ENCODE measurements around the gene RAB3IL1. TPM values are rescaled to one million over a fixed set of nuclear protein-coding genes. Genes with fewer than 3 reads are reported as not detected.
A peak's percentile ranks its signal among the peaks of the same experiment; 100 is the strongest.
"Not testable (repeated sequence)": the region's sequence is repeated elsewhere in the genome, so short reads cannot be mapped to it uniquely, and the experiment has no call there.

Gene RAB3IL1
- total RNA-seq, 1 donor from 2014 or later: 0.23 TPM

DNA sequence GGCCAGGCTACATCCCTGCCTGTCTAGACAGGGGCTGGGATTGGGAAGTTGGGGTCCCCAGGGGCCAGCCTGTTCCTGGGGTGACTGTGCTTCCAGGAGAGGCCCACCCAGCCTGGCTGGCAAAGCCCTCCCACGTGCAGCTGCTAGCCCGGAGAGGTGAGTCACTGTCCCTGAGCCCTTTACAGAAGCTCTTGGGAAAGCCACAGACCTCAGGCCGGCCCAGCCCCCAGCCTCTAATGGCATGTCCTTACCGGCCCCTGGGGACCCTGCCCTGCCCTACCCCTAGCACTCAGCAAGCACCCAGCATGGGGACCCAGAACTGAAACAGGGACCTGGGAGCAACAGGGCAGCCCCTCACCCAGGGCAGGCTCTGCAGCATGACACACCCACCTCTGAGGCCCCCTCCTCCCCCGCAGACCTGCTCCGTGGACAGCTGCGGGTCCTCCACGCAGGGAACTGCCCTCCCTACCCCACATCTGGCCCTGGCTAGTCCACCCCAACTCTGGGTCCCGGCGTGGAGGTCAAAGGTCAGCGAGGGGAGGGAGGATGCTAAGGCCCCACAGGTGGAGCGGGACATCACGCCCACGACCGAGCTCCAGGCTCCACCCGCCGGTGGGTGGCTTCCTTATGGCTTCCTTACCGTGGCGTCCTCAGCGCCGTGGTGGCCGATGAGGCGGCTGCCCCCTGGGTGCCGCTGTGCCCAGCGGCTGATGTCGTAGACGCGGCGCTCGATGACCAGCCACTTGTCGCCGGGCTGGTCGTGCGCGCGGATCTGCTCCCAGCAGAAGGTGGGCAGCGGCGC lies 26.6 kb downstream of the RAB3IL1 start:
- Mint-ChIP-seq H3K27me3 (ENCODE audit: insufficient read depth) (peaks cover 6% of the 10 kb centered on the region), H3K9me3 (no peaks in the 10 kb centered on the region), H3K27ac (no peak overlapping the region), H3K36me3 (ENCODE audit: low read depth) (no peaks in the 10 kb centered on the region), H3K4me3 (peak overlapping the region; percentile 88), H3K4me1 (ENCODE audit: low read depth) (peaks cover 3% of the 10 kb centered on the region)
- intact Hi-C loops (cut with micrococcal nuclease): loop anchor here (2.0 kb wide), 4 partner anchors 64 to 232 kb away; partner anchors contain the start of genes FEN1, FTH1 and TMEM258
- peak; percentile 32 for DNase-seq (ENCODE audit: low spot score)

DNA sequence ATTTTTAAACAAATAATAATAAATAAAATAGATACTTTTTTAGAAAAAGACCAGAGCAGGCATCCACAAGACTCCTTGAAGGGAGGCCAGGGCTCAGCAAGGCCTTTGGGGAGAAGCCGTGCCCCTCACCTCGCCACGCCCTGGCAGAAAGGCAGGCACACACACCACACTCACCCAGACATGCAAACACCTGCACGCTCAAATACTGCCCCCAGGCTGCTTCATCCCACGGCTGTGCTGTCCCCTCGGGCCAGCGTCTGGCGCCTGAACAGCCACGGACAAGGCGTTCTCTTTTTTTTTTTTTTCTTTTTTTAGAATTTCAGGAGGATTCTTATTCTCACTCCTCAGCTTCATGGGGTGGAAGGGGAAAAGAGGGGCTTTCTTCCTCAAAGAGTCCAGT lies 27.5 kb downstream of the RAB3IL1 start:
- Mint-ChIP-seq H3K9me3 (no peaks in the 10 kb centered on the region), H3K27ac (no peak overlapping the region), H3K27me3 (ENCODE audit: insufficient read depth) (peaks cover 8% of the 10 kb centered on the region), H3K4me3 (peak overlapping the region; percentile 88), H3K36me3 (ENCODE audit: low read depth) (no peaks in the 10 kb centered on the region), H3K4me1 (ENCODE audit: low read depth) (peaks cover 3% of the 10 kb centered on the region)
- intact Hi-C loops (cut with micrococcal nuclease): loop anchor here (2.0 kb wide), 4 partner anchors 63 to 233 kb away; partner anchors contain the start of genes FEN1, FTH1 and TMEM258
- no peak for DNase-seq (ENCODE audit: low spot score)

DNA sequence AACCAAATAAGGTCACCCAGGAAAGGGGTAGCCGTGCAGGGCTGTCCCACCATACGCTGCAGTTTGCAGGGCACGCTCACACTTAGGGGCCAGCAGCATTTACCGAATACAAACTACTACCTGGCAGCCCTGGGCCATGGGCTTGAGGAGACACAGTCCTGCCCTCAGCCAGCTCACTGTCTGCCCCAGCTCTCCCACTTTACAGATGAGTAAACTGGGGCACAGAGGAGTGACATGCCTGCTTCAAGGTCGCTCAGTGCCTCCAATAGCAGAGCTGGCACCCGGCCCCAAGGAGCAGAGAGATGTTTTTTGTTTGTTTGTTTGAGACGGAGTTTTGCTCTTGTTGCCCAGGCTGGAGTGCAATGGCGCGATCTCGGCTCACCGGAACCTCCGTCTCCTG lies 28.8 kb downstream of the RAB3IL1 start:
- Mint-ChIP-seq H3K27me3 (ENCODE audit: insufficient read depth) (peaks cover 8% of the 10 kb centered on the region), H3K9me3 (no peaks in the 10 kb centered on the region), H3K4me3 (peak overlapping the region; percentile 30), H3K27ac (no peak overlapping the region), H3K4me1 (ENCODE audit: low read depth) (peaks cover 3% of the 10 kb centered on the region), H3K36me3 (ENCODE audit: low read depth) (no peaks in the 10 kb centered on the region)
- intact Hi-C loops (cut with micrococcal nuclease): no loop called here
- DNase-seq (ENCODE audit: low spot score): no peak

DNA sequence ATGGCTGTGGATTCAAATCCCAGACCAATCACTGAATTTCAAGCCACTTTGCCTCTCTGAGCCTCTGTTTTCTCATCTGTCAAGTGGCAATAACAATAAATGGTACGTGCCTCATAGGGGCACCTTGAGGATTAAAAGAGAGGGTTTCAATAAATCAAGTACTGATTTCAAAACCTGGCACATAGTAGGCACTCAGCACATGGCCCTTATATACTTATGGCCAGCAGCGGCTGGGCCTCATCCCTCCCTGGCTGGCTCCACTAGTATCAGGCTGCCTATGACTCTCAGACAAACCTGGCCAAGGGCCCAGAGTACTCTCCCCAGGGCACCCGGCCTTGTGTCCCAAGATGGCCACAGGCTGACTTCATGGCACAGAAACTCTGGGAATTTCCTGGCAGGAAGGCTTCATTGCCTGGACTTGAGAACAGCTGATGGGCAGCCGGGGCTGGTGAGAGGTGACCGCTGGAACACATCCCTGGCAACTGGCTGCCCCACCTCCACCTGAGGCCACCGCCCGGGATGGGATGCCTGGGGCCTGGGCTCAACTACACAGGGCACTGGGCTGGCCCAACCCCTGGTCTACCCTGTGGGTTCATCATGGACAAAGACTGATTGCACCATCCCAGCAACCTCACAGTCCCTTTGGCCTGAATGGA lies 29.4 kb downstream of the RAB3IL1 start:
- Mint-ChIP-seq H3K27me3 (ENCODE audit: insufficient read depth) (peaks cover 8% of the 10 kb centered on the region), H3K27ac (no peak overlapping the region), H3K9me3 (no peaks in the 10 kb centered on the region), H3K4me1 (ENCODE audit: low read depth) (peaks cover 3% of the 10 kb centered on the region), H3K4me3 (no peak overlapping the region), H3K36me3 (ENCODE audit: low read depth) (no peaks in the 10 kb centered on the region)
- DNase-seq (ENCODE audit: low spot score): no peak
- intact Hi-C loops (cut with micrococcal nuclease): no loop called here

DNA sequence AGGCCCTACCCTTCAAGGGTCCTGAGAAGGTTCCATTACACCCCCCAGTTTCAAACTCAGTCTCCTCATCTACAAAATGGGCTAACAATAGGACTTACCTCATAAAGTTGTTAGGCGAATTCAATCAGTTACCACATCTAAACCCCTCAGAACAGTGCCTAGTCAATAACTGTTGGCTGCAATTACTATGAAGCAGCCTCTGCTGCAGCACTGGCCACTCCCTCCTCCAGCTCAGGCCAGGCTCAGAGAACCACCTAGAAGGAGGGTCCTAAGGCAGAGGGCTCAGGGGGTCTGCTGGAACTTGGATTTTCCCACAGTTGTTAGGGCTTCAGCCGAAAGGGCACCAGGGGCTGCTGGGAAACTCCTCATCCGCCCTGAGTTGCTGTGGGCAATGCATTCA lies 30.7 kb downstream of the RAB3IL1 start:
- no peak overlapping the region for H3K4me3 Mint-ChIP-seq
- intact Hi-C loops (cut with micrococcal nuclease): no loop called here

DNA sequence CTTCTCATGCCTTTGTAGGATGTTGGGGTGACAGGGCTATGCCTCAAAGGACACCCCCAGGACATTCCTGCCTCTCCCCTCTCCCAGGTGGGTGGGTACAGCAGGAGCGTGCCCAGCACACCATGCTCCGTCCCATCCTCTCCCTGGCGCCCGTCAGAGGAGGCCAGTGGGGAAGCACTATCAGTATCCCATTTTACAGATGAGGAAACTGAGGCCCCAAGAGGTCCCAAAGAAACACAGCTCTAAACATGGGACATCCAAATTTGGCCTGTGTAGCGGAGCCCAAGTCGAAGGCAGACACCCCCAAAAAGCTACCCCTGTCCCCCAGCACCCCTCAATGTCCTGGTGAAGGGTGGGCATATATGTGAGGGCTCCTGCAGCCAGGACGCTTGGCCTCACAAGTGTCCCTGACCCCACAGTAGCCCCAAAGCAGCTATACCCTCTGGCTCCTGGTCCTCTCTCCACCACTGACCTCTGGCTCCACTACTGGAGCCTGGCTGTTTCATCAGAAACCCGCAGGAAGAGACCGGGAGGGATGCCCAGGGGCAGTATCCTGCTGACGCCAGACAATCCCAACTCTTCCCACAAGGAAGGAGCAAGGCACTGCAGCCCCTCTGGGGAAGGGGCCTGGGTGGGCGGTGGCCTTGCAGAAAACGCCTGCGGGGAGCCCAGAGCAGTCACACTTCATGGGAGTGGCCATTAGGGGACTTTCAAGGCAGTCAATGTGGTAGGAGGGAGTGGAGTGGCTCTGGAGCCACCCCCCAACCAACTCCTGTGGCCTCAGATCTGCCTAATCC lies 31.4 kb downstream of the RAB3IL1 start:
- Mint-ChIP-seq H3K27me3 (ENCODE audit: insufficient read depth) (peaks cover 2% of the 10 kb centered on the region), H3K4me1 (ENCODE audit: low read depth) (peaks cover 3% of the 10 kb centered on the region), H3K4me3 (no peak overlapping the region), H3K27ac (no peak overlapping the region), H3K9me3 (no peaks in the 10 kb centered on the region), H3K36me3 (ENCODE audit: low read depth) (no peaks in the 10 kb centered on the region)
- no peak for DNase-seq (ENCODE audit: low spot score)
- intact Hi-C loops (cut with micrococcal nuclease): no loop called here

More for the DNA sequence above, 30.7 kb downstream of the RAB3IL1 start:
- Mint-ChIP-seq H3K4me1 (ENCODE audit: low read depth) (peaks cover 3% of the 10 kb centered on the region), H3K27ac (no peak overlapping the region), H3K9me3 (no peaks in the 10 kb centered on the region), H3K27me3 (ENCODE audit: insufficient read depth) (peaks cover 2% of the 10 kb centered on the region), H3K36me3 (ENCODE audit: low read depth) (no peaks in the 10 kb centered on the region)
- no peak for DNase-seq (ENCODE audit: low spot score)

DNA sequence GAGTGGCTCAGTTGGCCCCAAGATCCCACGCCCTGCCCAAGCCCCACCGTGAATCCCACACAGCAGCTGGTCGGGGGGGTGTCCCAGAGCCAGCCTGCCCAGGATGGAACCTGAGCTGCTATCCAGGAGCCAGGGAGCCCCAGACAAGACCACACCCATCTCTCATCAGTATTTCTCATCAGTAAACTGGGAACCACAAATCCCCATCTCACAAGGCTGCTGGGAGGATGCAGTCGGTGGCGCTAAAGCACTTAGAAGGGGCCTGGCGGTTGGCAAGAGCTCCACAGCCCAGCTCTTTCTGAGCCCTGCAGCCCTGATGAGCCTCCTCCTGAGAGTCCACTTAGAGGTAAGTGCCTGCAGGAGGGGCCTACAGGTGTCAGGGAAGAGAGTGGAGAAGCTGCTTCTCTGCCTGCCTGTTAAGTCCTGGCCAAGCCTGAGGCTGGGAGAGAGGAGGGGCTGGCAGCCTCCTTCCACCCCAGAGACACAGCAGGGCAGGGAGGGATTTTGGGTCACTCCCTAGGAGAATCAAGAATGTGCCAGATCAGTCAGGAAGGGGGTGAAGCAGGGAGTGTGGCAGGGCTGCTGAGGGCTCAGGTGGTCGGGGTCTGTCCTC lies 32.1 kb downstream of the RAB3IL1 start:
- Mint-ChIP-seq H3K9me3 (no peaks in the 10 kb centered on the region), H3K27ac (no peak overlapping the region), H3K36me3 (ENCODE audit: low read depth) (no peaks in the 10 kb centered on the region), H3K27me3 (ENCODE audit: insufficient read depth) (peaks cover 2% of the 10 kb centered on the region), H3K4me3 (no peak overlapping the region), H3K4me1 (ENCODE audit: low read depth) (no peaks in the 10 kb centered on the region)
- DNase-seq (ENCODE audit: low spot score): no peak
- intact Hi-C loops (cut with micrococcal nuclease): no loop called here

DNA sequence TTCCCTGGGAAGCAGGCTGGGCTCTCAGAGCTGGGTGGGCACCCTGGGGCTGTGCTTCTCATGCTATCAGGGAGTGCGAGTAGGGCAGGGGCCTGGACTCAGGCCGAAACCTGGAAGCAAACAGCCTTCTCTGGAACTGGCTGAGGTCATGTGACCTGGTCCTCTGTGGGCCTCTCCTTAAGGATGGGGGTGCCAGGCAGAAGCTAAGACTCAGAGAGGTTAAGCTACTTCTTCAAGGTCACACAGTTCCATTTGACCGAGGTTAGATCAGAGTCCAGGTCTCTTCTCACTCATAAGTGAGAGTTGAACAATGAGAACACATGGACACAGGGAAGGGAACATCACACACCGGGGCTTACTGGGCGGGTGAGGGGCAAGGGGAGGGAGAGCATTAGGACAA lies 33.4 kb downstream of the RAB3IL1 start:
- H3K9me3 Mint-ChIP-seq: no peaks in the 10 kb centered on the region
- H3K4me1 Mint-ChIP-seq (ENCODE audit: low read depth): no peaks in the 10 kb centered on the region
- no peaks in the 10 kb centered on the region for H3K36me3 Mint-ChIP-seq (ENCODE audit: low read depth)
- no peak overlapping the region for H3K4me3 Mint-ChIP-seq
- H3K27me3 Mint-ChIP-seq (ENCODE audit: insufficient read depth): peaks cover 2% of the 10 kb centered on the region
- intact Hi-C loops (cut with micrococcal nuclease): no loop called here
- no peak overlapping the region for H3K27ac Mint-ChIP-seq
- no peak for DNase-seq (ENCODE audit: low spot score)

DNA sequence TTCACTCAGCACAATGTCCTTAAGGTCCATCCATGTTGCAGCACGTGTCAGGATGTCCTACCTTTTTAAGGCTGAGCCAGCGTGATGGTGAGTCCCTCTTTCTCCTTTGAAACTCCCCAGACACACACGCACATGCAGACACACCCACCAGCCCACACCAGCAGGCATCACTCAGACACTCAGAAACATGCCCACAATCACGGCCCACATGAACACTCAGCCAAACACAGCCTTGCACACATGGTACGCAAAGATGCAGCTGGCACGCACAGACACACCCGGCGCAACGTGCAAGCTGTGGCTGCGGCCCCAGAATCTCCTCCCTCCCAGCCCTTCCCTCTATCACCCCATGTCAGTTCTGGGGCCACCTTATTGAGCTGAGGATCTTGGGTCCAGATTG lies 34.0 kb downstream of the RAB3IL1 start:
- Mint-ChIP-seq H3K36me3 (ENCODE audit: low read depth) (no peaks in the 10 kb centered on the region), H3K4me3 (no peak overlapping the region), H3K27ac (no peak overlapping the region), H3K9me3 (no peaks in the 10 kb centered on the region), H3K27me3 (ENCODE audit: insufficient read depth) (peaks cover 2% of the 10 kb centered on the region), H3K4me1 (ENCODE audit: low read depth) (no peaks in the 10 kb centered on the region)
- DNase-seq (ENCODE audit: low spot score): no peak
- intact Hi-C loops (cut with micrococcal nuclease): no loop called here

DNA sequence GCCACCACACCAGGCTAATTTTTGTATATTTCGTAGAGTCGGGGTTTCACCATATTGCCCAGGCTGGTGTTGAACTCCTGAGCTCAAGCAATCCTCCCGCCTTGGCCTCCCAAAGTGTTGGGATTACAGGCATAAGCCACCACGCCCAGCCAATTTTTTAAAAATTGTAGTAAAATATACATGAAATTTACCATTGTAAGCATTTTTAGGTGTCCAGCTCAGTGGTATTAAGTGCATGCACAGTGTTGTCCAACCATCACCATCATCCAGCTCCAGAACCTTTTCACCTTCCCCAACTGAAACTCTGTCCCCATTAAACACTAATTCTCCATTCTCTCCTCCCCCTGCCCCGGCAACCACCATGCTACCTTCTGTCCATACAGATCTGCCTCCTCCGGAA lies 34.5 kb downstream of the RAB3IL1 start:
- intact Hi-C loops (cut with micrococcal nuclease): no loop called here
- peaks cover 2% of the 10 kb centered on the region for H3K27me3 Mint-ChIP-seq (ENCODE audit: insufficient read depth)
- no peaks in the 10 kb centered on the region for H3K4me1 Mint-ChIP-seq (ENCODE audit: low read depth)
- no peak for DNase-seq (ENCODE audit: low spot score)
- no peaks in the 10 kb centered on the region for H3K36me3 Mint-ChIP-seq (ENCODE audit: low read depth)
- H3K27ac Mint-ChIP-seq: no peak overlapping the region
- no peaks in the 10 kb centered on the region for H3K9me3 Mint-ChIP-seq
- no peak overlapping the region for H3K4me3 Mint-ChIP-seq

DNA sequence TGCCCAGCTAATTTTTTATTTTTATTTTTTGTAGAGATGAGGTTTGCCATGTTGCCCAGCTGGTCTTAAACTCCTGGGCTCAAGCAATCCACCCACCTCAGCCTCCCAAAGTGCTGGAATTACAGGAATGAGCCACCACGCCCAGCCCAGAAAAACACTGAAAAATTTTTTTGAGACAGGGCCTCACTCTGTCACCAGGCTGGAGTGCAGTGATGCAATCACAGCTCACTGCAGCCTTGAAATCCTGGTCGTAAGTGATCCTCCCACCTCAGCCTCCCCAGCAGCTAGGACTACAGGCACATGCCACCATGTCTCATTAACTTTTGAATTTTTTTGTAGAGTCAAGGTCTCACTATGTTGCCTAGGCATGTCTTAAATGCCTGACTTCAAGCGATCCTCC lies 35.1 kb downstream of the RAB3IL1 start:
- H3K4me1 Mint-ChIP-seq (ENCODE audit: low read depth); DNase-seq (ENCODE audit: low spot score); H3K36me3 Mint-ChIP-seq (ENCODE audit: low read depth); H3K9me3 Mint-ChIP-seq; H3K4me3 Mint-ChIP-seq; H3K27ac Mint-ChIP-seq; H3K27me3 Mint-ChIP-seq (ENCODE audit: insufficient read depth); intact Hi-C loops (cut with micrococcal nuclease): not testable (repeated sequence)

DNA sequence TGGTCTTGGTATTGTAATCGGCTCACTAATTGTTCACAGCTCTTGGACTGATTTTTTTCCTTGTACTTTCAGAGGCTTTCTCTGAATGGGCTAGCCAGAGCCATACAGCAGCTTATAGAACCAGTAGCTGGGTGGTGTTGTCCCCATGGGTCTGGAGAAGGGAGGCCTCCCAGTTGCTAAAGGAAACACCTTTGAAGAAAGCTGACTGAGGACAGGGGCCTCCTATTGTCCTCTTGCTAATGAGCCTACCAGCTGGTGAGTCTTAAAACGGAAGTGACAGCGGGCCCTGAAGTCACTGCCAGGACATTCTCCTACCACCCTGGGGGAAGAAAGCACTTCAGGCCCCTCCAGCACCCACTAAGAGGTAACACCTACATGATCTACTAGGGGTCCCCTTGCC lies 36.0 kb downstream of the RAB3IL1 start:
- H3K4me3 Mint-ChIP-seq: no peak overlapping the region
- intact Hi-C loops (cut with micrococcal nuclease): no loop called here
- H3K4me1 Mint-ChIP-seq (ENCODE audit: low read depth): no peaks in the 10 kb centered on the region
- no peak for DNase-seq (ENCODE audit: low spot score)
- H3K36me3 Mint-ChIP-seq (ENCODE audit: low read depth): no peaks in the 10 kb centered on the region
- no peak overlapping the region for H3K27ac Mint-ChIP-seq
- H3K9me3 Mint-ChIP-seq: no peaks in the 10 kb centered on the region
- H3K27me3 Mint-ChIP-seq (ENCODE audit: insufficient read depth): peaks cover 2% of the 10 kb centered on the region
